ENCODE data around the gene DHRS12. TPM values are rescaled to one million over a fixed set of nuclear protein-coding genes. Genes with fewer than 3 reads are reported as not detected.

The DHRS12 gene
- total RNA-seq, 2 experiments from 2014 or later, result 5.0 to 6.4 TPM

DNA sequence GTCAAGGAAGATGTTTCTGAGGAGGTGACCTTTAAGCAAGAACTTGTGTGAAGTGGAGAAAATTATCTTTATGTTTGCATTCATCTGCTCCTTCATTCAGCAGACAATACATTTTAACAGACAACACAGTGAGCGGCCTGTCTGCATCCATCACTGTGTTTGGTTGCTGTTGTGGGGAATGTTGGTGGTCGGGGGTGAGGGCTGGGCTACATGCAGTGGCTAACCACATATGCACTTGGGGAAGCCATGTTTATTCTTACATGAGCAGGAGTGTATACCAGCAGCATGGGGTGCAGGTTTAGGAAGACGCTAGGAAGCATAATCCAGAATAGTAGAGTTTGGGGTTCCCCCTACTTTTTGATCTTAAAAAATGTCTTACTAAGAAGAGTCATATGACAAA is 66.4 kb downstream of the DHRS12 start:
- ChIA-PET POLR2A (no interaction called here), CTCF (no interaction called here)
- Mint-ChIP-seq H3K4me1 (peaks cover 13% of the 10 kb centered on the region), H3K27me3 (no peaks in the 10 kb centered on the region), H3K36me3 (ENCODE audit: low read depth) (peaks cover 44% of the 10 kb centered on the region), H3K4me3 (peak overlapping the region; percentile 15), H3K27ac (peak overlapping the region; percentile 55), H3K9me3 (no peaks in the 10 kb centered on the region)
- DNase-seq, result peak; percentile 22

- H3K4me3 Mint-ChIP-seq, result no peak overlapping the region
- DNase-seq, result no peak
- ChIA-PET POLR2A (no interaction called here), CTCF (no interaction called here)
- H3K27ac Mint-ChIP-seq, result no peak overlapping the region
- no peaks in the 10 kb centered on the region for H3K27me3 Mint-ChIP-seq
- peaks cover 19% of the 10 kb centered on the region for H3K4me1 Mint-ChIP-seq
- H3K9me3 Mint-ChIP-seq, result no peaks in the 10 kb centered on the region
- peaks cover 32% of the 10 kb centered on the region for H3K36me3 Mint-ChIP-seq (ENCODE audit: low read depth)
Observed at GRCh38 chr13:51734786-51735185, 69.2 kb downstream of the DHRS12 start.

GRCh38 chr13:51733374-51734298 is 70.3 kb downstream of the DHRS12 start:
- no peak overlapping the region for H3K4me3 Mint-ChIP-seq
- ChIA-PET POLR2A (interaction anchor here (1.4 kb wide), 1 partner anchor 281 kb away, joined by 3 read pairs; the partner anchor contains the start of gene INTS6), CTCF (no interaction called here)
- H3K4me1 Mint-ChIP-seq, result peaks cover 15% of the 10 kb centered on the region
- H3K27ac Mint-ChIP-seq, result no peak overlapping the region
- peaks cover 20% of the 10 kb centered on the region for H3K36me3 Mint-ChIP-seq (ENCODE audit: low read depth)
- H3K9me3 Mint-ChIP-seq, result no peaks in the 10 kb centered on the region
- DNase-seq, result no peak
- H3K27me3 Mint-ChIP-seq, result no peaks in the 10 kb centered on the region

DNA sequence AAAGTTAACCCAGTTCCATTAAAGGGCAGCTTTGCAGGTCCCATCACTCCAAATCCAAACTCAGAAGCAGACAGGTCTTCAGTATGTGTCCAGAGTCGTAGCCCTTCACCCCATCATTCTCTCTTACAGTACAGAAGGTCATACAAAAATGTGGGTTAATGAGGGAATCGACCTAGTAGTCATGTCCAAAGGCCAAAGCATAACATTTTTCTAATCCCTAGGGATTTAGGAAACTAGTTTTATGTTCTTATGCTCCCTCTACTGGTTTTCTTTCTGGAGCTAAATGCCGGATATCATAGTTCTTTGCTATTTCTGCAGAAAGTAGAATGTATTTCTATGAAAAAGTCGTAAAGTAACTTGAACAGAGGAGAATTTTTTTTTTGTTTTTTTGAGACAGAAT is 72.2 kb downstream of the DHRS12 start:
- no peak for DNase-seq
- peaks cover 27% of the 10 kb centered on the region for H3K36me3 Mint-ChIP-seq (ENCODE audit: low read depth)
- ChIA-PET POLR2A (no interaction called here), CTCF (no interaction called here)
- H3K27me3 Mint-ChIP-seq, result no peaks in the 10 kb centered on the region
- peaks cover 6% of the 10 kb centered on the region for H3K4me1 Mint-ChIP-seq
- H3K9me3 Mint-ChIP-seq, result no peaks in the 10 kb centered on the region
- H3K27ac Mint-ChIP-seq, result no peak overlapping the region
- no peak overlapping the region for H3K4me3 Mint-ChIP-seq

GRCh38 chr13:51730927-51731326 is 73.0 kb downstream of the DHRS12 start:
- Mint-ChIP-seq H3K27ac (no peak overlapping the region), H3K36me3 (ENCODE audit: low read depth) (peaks cover 28% of the 10 kb centered on the region), H3K27me3 (no peaks in the 10 kb centered on the region), H3K4me1 (peaks cover 6% of the 10 kb centered on the region), H3K9me3 (no peaks in the 10 kb centered on the region), H3K4me3 (no peak overlapping the region)
- CTCF ChIA-PET, result no interaction called here
- POLR2A ChIA-PET, result interaction anchor here (0.6 kb wide), 1 partner anchor 10 kb away, joined by 3 read pairs; no protein-coding TSS in a partner anchor
- no peak for DNase-seq

- H3K27me3 Mint-ChIP-seq, result no peaks in the 10 kb centered on the region
- peaks cover 6% of the 10 kb centered on the region for H3K4me1 Mint-ChIP-seq
- H3K4me3 Mint-ChIP-seq, result no peak overlapping the region
- peaks cover 25% of the 10 kb centered on the region for H3K36me3 Mint-ChIP-seq (ENCODE audit: low read depth)
- ChIA-PET POLR2A (interaction anchor here (1.0 to 1.3 kb wide), 2 partner anchors 34 to 36 kb away, joined by 3 read pairs; no protein-coding TSS in a partner anchor), CTCF (no interaction called here)
- no peak overlapping the region for H3K27ac Mint-ChIP-seq
- no peaks in the 10 kb centered on the region for H3K9me3 Mint-ChIP-seq
- DNase-seq, result peak; percentile 26
Observed at GRCh38 chr13:51729866-51730553, 74.0 kb downstream of the DHRS12 start.

DNA sequence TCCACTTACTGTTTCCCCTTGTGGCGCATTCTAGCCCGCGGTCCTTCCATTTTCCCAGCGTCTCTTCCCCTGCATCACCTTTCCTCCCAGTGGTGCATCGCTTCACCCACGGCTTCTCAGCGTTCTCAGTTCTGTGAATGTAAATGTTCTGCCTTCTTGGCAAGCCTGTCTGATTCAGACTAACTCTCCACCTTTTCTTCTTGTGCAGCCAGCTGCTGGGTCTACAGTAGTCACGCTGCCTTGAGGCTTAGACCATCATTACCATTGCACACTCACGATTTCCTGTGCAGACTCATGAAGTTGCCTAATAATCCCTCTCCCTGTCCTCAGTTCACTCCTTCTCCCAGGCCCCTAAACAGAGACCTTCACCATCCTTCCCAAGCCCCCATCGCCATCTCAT is 75.0 kb downstream of the DHRS12 start:
- POLR2A ChIA-PET, result interaction anchor here (0.7 to 1.3 kb wide), 3 partner anchors 35 to 39 kb away, joined by 3 read pairs; no protein-coding TSS in a partner anchor
- peaks cover 25% of the 10 kb centered on the region for H3K36me3 Mint-ChIP-seq (ENCODE audit: low read depth)
- no peaks in the 10 kb centered on the region for H3K9me3 Mint-ChIP-seq
- no peak overlapping the region for H3K4me3 Mint-ChIP-seq
- DNase-seq, result no peak
- H3K27ac Mint-ChIP-seq, result no peak overlapping the region
- CTCF ChIA-PET, result no interaction called here
- H3K4me1 Mint-ChIP-seq, result peaks cover 6% of the 10 kb centered on the region
- H3K27me3 Mint-ChIP-seq, result no peaks in the 10 kb centered on the region

DNA sequence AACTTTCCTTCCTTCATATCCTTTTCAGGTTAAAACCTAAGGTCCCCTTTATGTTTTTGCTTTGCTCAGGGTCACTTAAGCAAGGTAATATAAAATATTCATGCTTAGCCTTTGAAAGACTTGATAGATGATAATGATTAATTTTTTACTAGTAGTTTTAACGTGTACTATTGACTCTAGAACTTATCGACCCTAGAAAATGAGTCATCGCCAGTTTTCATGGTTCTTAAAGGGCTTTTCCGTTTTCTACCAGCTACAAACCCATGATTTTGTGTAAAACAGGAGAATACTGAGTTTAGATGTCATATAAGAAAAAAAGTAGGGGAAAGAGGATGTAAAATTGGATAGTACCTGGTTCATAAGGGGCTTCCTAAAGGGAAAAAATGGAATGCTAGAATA is 75.7 kb downstream of the DHRS12 start:
- Mint-ChIP-seq H3K27ac (no peak overlapping the region), H3K4me1 (peaks cover 6% of the 10 kb centered on the region), H3K27me3 (no peaks in the 10 kb centered on the region)

DNA sequence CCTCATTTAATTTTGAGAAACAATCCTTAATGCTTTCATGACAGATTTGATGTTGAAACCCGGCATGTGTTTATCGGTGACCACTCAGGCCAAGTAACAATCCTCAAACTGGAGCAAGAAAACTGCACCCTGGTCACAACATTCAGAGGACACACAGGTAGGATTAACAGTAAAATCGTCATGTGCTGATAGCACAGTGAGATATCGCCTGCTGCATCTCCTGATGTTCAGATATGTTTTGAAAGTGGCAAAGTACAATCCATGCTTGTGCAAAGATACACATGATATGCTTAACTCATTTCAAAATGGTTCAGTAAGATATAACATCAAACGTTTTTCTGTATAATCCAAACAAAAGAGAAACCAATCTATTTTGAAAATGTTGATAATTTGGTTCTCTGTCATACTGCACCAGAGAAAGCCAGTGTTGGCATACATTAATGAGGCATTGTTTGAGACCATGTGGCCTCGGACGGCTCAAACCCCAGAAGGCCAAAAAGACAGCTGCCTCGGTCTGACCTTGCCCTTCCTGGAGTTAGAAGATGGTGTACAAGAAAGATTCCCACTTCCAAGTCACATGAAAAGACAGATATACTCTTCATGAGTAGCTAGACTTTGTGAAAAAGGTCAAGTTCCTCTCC is 76.2 kb downstream of the DHRS12 start:
- H3K36me3 Mint-ChIP-seq (ENCODE audit: low read depth), result peaks cover 19% of the 10 kb centered on the region
- H3K27me3 Mint-ChIP-seq, result no peaks in the 10 kb centered on the region
- no peak overlapping the region for H3K27ac Mint-ChIP-seq
- no peak overlapping the region for H3K4me3 Mint-ChIP-seq
- POLR2A ChIA-PET, result no interaction called here
- peaks cover 6% of the 10 kb centered on the region for H3K4me1 Mint-ChIP-seq
- CTCF ChIA-PET, result no interaction called here
- H3K9me3 Mint-ChIP-seq, result no peaks in the 10 kb centered on the region
- no peak for DNase-seq

More for the DNA sequence above, 75.7 kb downstream of the DHRS12 start:
- no peak overlapping the region for H3K4me3 Mint-ChIP-seq
- H3K36me3 Mint-ChIP-seq (ENCODE audit: low read depth), result peaks cover 19% of the 10 kb centered on the region
- no peaks in the 10 kb centered on the region for H3K9me3 Mint-ChIP-seq
- POLR2A ChIA-PET, result no interaction called here
- no peak for DNase-seq
- CTCF ChIA-PET, result no interaction called here

DNA sequence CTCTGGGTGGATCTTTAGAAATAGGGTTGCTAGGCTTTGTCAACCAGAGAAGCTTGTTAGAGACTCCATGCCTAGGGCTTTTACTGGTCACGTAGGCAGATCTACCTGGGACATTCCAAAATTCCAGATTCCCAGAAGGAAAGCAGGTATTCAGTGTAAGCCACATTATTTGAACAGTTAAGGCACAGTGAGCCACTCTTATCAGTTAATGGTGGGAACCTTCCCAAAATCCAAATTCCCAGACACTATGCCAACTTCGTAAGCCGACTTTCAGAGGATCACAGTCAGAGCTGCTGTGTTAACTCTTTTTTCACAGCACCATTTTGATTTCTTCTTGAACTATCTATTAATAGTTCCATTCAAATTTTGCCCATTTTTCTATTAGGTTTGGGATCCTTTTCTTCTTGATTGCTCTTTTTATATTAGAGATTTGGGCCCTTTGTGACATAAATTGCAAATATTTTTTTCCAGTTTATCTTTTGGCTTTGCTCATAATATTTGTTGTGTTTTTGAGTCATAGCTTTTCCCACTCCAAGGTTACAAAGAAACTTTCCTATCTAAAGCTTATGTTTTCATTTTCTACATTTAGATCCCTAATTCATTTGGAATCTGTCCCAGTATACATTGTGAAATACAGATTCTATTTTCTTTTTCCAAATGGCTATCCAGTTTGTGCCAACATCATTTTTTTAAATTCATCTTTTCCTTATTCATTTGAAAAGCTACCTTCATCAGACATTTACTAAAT is 77.3 kb downstream of the DHRS12 start:
- no peaks in the 10 kb centered on the region for H3K9me3 Mint-ChIP-seq
- DNase-seq, result no peak
- peaks cover 5% of the 10 kb centered on the region for H3K4me1 Mint-ChIP-seq
- no peaks in the 10 kb centered on the region for H3K27me3 Mint-ChIP-seq
- no peak overlapping the region for H3K4me3 Mint-ChIP-seq
- H3K27ac Mint-ChIP-seq, result no peak overlapping the region
- ChIA-PET CTCF (interaction anchor here (0.6 kb wide), 1 partner anchor 389 kb away, joined by 3 read pairs; no protein-coding TSS in a partner anchor), POLR2A (no interaction called here)
- H3K36me3 Mint-ChIP-seq (ENCODE audit: low read depth), result peaks cover 16% of the 10 kb centered on the region

DNA sequence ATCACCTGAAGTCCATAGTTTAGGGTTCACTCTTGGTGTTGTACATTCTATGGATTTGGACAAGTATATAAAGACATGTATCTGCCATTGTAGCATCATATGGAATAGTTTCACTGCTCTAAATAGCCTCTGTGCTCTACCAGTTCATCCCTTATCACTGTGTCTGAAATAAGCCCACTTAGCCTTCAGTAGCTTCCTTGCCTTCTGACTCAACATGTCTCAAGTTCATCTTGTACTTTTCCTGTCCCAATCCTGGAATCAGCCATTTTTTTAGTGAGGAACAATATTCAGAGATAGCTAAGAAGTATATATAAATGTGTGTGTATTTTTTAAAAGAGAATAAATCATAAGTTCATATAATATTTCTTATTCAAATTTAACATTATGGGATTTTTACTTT is 79.2 kb downstream of the DHRS12 start:
- peaks cover 16% of the 10 kb centered on the region for H3K36me3 Mint-ChIP-seq (ENCODE audit: low read depth)
- ChIA-PET POLR2A (no interaction called here), CTCF (interaction anchor here (0.6 kb wide), 1 partner anchor 40 kb away, joined by 3 read pairs; no protein-coding TSS in a partner anchor)
- DNase-seq, result no peak
- H3K27ac Mint-ChIP-seq, result no peak overlapping the region
- no peaks in the 10 kb centered on the region for H3K9me3 Mint-ChIP-seq
- H3K27me3 Mint-ChIP-seq, result no peaks in the 10 kb centered on the region
- H3K4me3 Mint-ChIP-seq, result no peak overlapping the region
- H3K4me1 Mint-ChIP-seq, result no peaks in the 10 kb centered on the region

DNA sequence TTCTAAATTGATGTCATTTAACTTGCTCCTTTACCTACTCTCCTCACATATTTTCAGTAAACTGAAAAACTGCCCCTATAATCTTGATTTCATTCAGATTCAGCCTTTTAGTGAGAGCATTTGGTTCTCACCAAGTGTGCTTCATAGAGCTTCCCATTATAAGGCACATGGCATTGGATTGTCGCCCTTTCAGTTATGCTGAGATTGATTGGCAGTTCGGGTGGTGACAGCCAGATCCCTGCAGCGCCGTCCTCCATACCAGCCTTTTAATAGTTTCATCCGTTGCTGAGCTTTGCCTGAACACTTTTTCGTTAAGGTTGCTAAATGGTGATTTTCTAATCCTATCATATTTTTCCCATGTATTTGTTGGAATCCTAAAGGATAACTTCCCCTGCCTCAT is 80.4 kb downstream of the DHRS12 start:
- Mint-ChIP-seq H3K4me3 (no peak overlapping the region), H3K27ac (no peak overlapping the region), H3K27me3 (no peaks in the 10 kb centered on the region), H3K36me3 (ENCODE audit: low read depth) (peaks cover 16% of the 10 kb centered on the region), H3K4me1 (no peaks in the 10 kb centered on the region), H3K9me3 (no peaks in the 10 kb centered on the region)
- ChIA-PET POLR2A (no interaction called here), CTCF (no interaction called here)
- no peak for DNase-seq

Measured in activated CD4-positive, alpha-beta memory T cell treated with anti-CD3 and anti-CD28 coated beads, Interleukin-2, amount 10 ng/mL, durations not matched to agents 7 days and 5 days (primary cell).